Stimulated activated CD8-positive, alpha-beta memory T cell treated with anti-CD3 and anti-CD28 coated beads, Interleukin-12 subunit alpha, Interleukin-12 subunit beta, amount 100 ng/mL, for 24 hours (primary cell): ENCODE data around the gene SPEG.

Experiments
- DNase-seq: peaks from one replicate; pipeline ENCODE4 v3.0.0-alpha.2; 2020; ENCODE audit errors: extremely low read depth

SPEG gene

GRCh38 chr2:219531639-219532377, 97.2 kb downstream of the SPEG start:
- no peak for DNase-seq

- DNase-seq = no peak
These were observed 97.7 kb downstream of the SPEG start for GRCh38 chr2:219532378-219532649.

GRCh38 chr2:219533930-219534661, 99.5 kb downstream of the SPEG start:
- DNase-seq = no peak

GRCh38 chr2:219536425-219536824, 101.8 kb downstream of the SPEG start:
- no peak for DNase-seq

GRCh38 chr2:219536967-219537366, 102.3 kb downstream of the SPEG start:
- no peak for DNase-seq

GRCh38 chr2:219537657-219538488, 103.2 kb downstream of the SPEG start:
- no peak for DNase-seq

- DNase-seq = no peak
These were observed 103.9 kb downstream of the SPEG start for GRCh38 chr2:219538504-219538951.

- DNase-seq = no peak
These were observed 104.5 kb downstream of the SPEG start for GRCh38 chr2:219538956-219539788.

- no peak for DNase-seq
These were observed 105.5 kb downstream of the SPEG start for GRCh38 chr2:219539926-219540678.

- DNase-seq = no peak
These were observed 106.3 kb downstream of the SPEG start for GRCh38 chr2:219540784-219541504.

GRCh38 chr2:219541611-219542180, 107.1 kb downstream of the SPEG start:
- peak; percentile 55 for DNase-seq

GRCh38 chr2:219542931-219543595, 108.4 kb downstream of the SPEG start:
- DNase-seq = no peak

GRCh38 chr2:219543596-219544358, 109.1 kb downstream of the SPEG start, which contains the start of the genes CHPF and TMEM198:
TSS of gene CHPF (minus strand) at chr2:219543809. CDS start at chr2:219543538, 271 bp downstream.
TSS of gene TMEM198 (plus strand) at chr2:219544028. CDS start at chr2:219544728, 700 bp downstream.
- DNase-seq = peak; percentile 91

GRCh38 chr2:219544567-219544966, 109.9 kb downstream of the SPEG start:
- no peak for DNase-seq

- no peak for DNase-seq
These were observed 110.8 kb downstream of the SPEG start for GRCh38 chr2:219545295-219545942.

- DNase-seq = no peak
These were observed 111.3 kb downstream of the SPEG start for GRCh38 chr2:219545943-219546352.

- no peak for DNase-seq
These were observed 113.0 kb downstream of the SPEG start for GRCh38 chr2:219547621-219548020.
